Colonic mucosa (tissue), 4 donors: ENCODE results near the gene FBLN5. TPM values are rescaled to one million over a fixed set of nuclear protein-coding genes. Genes with fewer than 3 reads are reported as not detected.

Source experiments
- DNase-seq: peaks from one replicate; pipeline ENCODE4 v3.0.0-alpha.2; 2020
- H3K27ac ChIP-seq: fragments of 200-600 bp; one replicate; pipeline ENCODE4 v1.8.0; 2021
- H3K27me3 ChIP-seq: fragments of 200-600 bp; one replicate; pipeline ENCODE4 v1.8.0; 2021
- H3K36me3 ChIP-seq: fragments of 200-600 bp; one replicate; pipeline ENCODE4 v1.8.0; 2021
- H3K4me1 ChIP-seq: fragments of 200-600 bp; one replicate; pipeline ENCODE4 v1.8.0; 2021; ENCODE audit warnings: mild to moderate bottlenecking
- H3K4me3 ChIP-seq: fragments of 200-600 bp; one replicate; pipeline ENCODE4 v1.8.0; 2021
- H3K9ac ChIP-seq, 2 donors: one replicate each; pipeline ENCODE4 v1.7.0; 2013; ENCODE audit warnings: control low read depth in 2 of 2, low read depth in 2 of 2, low read length in 2 of 2
- H3K9me3 ChIP-seq: fragments of 200-600 bp; one replicate; pipeline ENCODE4 v1.8.0; 2021
- intact Hi-C: fragments of 100-400 bp; cut with DNase I; formaldehyde crosslinking; loops from one replicate; pipeline ENCODE4 v1.14.1; 2022
- total RNA-seq, 2 donors: library from RNA; stranded (reverse); fragmentation: NEBNext Ultra II Directional in 1 of 2; extraction: Animal tissue kit (Norgen Biotek cat#: 25700) in 1 of 2; gene quantifications; one replicate each; pipeline ENCODE4 v1.2.1, GENCODE V29; 2021
- TF ChIP-seq, protein P1 (sequence below): fragments of 200-600 bp; IDR thresholded peaks from one replicate; pipeline ENCODE4 v1.8.0; 2022; ENCODE audit warnings: antibody characterized with exemption, mild to moderate bottlenecking
- donor health status: healthy.
- donor health status: DM: no; HTN: no; CAD: no.
- donor health status: DM: no; HTN: no; CAD: no.

Gene FBLN5
- total RNA-seq, 2 donors from 2014 or later: 4.2 to 14.5 TPM

DNA sequence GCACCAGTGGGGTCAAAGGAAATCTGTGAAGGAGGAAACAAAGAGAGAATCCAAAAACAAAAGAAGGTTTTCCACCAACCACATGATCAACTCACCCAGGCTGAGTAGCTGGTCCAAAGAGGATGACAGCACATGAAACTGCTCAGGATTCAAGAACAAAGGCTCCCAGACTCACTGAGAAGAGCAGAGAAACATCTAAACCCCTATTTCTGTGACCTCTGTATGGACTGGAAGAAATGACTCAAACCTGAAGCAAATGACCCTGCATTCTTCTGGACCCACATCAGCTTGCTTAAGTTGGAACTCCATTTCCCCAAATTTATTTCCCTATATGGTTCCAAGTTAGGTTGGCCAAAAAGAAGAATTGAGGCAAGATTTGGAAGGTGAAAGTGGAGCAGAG lies 106.4 kb downstream of the FBLN5 start:
- DNase-seq: no peak
- no peaks in the 10 kb centered on the region for H3K9me3 ChIP-seq
- H3K4me3 ChIP-seq: no peak overlapping the region
- H3K36me3 ChIP-seq: no peaks in the 10 kb centered on the region
- TF ChIP-seq, protein P1, sequence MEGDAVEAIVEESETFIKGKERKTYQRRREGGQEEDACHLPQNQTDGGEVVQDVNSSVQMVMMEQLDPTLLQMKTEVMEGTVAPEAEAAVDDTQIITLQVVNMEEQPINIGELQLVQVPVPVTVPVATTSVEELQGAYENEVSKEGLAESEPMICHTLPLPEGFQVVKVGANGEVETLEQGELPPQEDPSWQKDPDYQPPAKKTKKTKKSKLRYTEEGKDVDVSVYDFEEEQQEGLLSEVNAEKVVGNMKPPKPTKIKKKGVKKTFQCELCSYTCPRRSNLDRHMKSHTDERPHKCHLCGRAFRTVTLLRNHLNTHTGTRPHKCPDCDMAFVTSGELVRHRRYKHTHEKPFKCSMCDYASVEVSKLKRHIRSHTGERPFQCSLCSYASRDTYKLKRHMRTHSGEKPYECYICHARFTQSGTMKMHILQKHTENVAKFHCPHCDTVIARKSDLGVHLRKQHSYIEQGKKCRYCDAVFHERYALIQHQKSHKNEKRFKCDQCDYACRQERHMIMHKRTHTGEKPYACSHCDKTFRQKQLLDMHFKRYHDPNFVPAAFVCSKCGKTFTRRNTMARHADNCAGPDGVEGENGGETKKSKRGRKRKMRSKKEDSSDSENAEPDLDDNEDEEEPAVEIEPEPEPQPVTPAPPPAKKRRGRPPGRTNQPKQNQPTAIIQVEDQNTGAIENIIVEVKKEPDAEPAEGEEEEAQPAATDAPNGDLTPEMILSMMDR: no peak
- H3K27ac ChIP-seq: no peak overlapping the region
- intact Hi-C loops: no loop called here
- H3K4me1 ChIP-seq: peaks cover 4% of the 10 kb centered on the region
- no peak overlapping the region for H3K9ac ChIP-seq
- H3K27me3 ChIP-seq: no peaks in the 10 kb centered on the region

GRCh38 chr14:91839749-91840148 lies 107.7 kb downstream of the FBLN5 start:
- Histone ChIP-seq H3K27ac (no peak overlapping the region), H3K4me3 (no peak overlapping the region), H3K36me3 (no peaks in the 10 kb centered on the region), H3K9me3 (no peaks in the 10 kb centered on the region), H3K4me1 (peaks cover 4% of the 10 kb centered on the region), H3K9ac (no peak overlapping the region), H3K27me3 (no peaks in the 10 kb centered on the region)
- no peak for DNase-seq
- TF ChIP-seq, protein P1: no peak
- intact Hi-C loops: no loop called here

DNA sequence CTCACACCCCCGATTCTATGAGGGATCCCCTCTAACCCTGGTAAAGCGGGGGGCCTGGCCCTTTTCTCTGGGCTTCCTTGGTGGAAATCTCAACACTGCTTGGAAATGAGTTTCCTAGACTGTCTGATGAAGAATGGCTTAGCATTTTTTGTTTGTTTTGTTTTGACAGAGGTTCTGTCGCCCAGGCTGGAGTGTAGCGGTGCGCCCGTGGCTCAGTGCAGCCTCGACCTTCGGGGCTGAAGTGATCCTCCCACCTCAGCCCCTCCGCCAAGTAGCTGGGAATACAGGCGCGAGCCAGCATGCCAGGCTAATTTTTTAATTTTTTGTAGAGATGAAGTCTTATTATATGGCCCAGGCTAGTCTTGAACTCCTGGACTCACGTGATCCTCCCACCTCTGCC lies 110.4 kb downstream of the FBLN5 start:
- Histone ChIP-seq H3K27me3 (no peaks in the 10 kb centered on the region), H3K9ac (peak overlapping the region; percentile 61 to 73), H3K36me3 (no peaks in the 10 kb centered on the region), H3K4me3 (peak overlapping the region; percentile 73), H3K9me3 (no peaks in the 10 kb centered on the region), H3K4me1 (peaks cover 4% of the 10 kb centered on the region), H3K27ac (peak overlapping the region; percentile 47)
- DNase-seq: no peak
- TF ChIP-seq, protein P1: no peak
- intact Hi-C loops: no loop called here

DNA sequence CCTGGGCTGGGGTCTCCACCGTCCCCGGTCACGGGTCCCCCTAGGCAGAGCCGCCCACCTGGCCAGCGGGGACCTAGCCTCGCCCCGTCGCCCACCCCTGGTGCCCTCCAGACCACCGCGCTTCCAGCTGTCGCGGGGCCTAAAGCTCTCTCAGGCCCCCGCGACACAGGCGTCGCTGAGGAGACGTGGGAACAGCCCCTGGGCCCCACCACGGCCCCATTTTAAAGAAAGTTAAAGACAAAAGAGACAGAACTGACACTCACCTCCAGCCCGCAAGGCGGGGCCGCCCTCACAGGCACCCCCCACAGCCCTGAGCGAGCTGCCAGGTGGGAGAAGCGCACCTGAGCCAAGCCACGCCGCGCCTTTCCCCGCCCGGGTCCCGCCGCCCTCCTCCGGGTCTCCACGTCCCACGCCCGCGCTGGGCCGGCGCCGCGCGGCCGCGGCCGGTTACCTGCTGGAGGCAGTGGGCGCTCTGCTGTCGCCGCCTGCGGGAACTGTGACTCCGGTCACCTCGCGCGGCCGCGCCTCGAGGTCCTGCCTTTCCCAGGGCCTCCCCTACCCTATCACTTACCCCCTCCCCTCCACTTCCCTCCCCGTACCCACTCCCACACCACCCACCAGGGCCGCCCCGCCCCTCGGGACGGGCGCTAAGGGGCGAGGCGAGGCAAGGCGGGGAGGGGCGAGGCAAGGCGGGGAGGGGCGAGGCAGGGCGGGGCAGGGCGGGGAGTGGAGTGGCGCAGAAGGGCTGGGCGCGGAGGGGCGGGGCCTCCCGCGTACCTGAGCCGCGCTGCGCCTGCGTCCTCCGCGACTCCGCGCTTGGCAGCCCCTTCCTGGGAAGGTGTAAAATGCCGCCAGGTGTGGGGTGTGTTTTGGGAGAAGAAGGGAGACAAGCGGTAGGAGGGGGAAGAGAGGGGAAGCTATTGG lies 111.3 kb downstream of the FBLN5 start:
- H3K9me3 ChIP-seq: no peaks in the 10 kb centered on the region
- DNase-seq: peak; percentile 89
- no peaks in the 10 kb centered on the region for H3K36me3 ChIP-seq
- TF ChIP-seq, protein P1: no peak
- H3K4me3 ChIP-seq: peak overlapping the region; percentile 73
- H3K4me1 ChIP-seq: peaks cover 4% of the 10 kb centered on the region
- no peaks in the 10 kb centered on the region for H3K27me3 ChIP-seq
- intact Hi-C loops: no loop called here
- H3K27ac ChIP-seq: peak overlapping the region; percentile 87
- peak overlapping the region; percentile 78 to 94 for H3K9ac ChIP-seq

DNA sequence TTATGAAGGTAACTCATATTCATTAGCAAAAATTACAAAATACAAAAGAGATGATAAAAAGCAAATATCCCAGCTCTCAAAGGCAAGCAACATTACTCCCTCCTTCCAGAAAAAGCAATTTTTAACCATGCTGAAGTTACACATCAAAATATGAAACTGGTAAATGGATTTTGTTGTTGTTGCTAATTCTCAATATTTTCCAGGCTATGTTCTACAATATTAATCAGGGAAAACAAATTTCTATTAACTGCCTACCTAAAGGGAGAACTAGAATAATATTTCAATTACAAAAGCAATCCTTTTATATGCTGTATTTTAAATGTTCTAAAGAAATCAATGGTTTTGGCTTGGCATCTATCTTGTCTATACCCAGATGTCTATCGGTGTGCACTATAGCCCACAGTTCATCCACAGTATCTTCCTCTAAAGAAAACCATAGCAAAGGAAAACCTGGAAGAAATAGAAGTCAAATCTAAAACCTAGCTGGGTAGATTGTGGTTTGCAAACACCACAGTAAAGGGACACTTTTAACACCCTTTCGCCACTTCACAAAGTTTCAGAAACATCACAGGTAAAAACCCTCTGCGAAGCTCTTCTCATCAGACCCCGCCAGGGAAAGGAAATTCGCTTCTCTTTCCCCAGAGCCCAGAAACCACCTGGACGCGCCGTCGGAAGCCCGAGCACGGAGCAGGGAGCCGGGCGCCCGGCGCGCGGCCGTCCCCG lies 112.1 kb downstream of the FBLN5 start:
- no peaks in the 10 kb centered on the region for H3K36me3 ChIP-seq
- peak; percentile 52 for DNase-seq
- H3K4me1 ChIP-seq: peaks cover 8% of the 10 kb centered on the region
- H3K27ac ChIP-seq: peak overlapping the region; percentile 87
- intact Hi-C loops: no loop called here
- H3K9ac ChIP-seq: peak overlapping the region; percentile 78 to 94
- no peaks in the 10 kb centered on the region for H3K27me3 ChIP-seq
- TF ChIP-seq, protein P1: no peak
- no peaks in the 10 kb centered on the region for H3K9me3 ChIP-seq
- peak overlapping the region; percentile 73 for H3K4me3 ChIP-seq
